Stimulated activated CD8-positive, alpha-beta memory T cell treated with anti-CD3 and anti-CD28 coated beads, Interleukin-2, amount 100 ng/mL, for 1 hour (primary cell): ENCODE data around the gene HAT1.
"Not testable (repeated sequence)": the region's sequence is repeated elsewhere in the genome, so short reads cannot be mapped to it uniquely, and the experiment has no call there.

Source experiments
- DNase-seq, 2 donors: peaks; one replicate each; pipeline ENCODE4 v3.0.0-alpha.2; 2020; ENCODE audit warnings: low read depth in 2 of 2

The HAT1 gene

DNA sequence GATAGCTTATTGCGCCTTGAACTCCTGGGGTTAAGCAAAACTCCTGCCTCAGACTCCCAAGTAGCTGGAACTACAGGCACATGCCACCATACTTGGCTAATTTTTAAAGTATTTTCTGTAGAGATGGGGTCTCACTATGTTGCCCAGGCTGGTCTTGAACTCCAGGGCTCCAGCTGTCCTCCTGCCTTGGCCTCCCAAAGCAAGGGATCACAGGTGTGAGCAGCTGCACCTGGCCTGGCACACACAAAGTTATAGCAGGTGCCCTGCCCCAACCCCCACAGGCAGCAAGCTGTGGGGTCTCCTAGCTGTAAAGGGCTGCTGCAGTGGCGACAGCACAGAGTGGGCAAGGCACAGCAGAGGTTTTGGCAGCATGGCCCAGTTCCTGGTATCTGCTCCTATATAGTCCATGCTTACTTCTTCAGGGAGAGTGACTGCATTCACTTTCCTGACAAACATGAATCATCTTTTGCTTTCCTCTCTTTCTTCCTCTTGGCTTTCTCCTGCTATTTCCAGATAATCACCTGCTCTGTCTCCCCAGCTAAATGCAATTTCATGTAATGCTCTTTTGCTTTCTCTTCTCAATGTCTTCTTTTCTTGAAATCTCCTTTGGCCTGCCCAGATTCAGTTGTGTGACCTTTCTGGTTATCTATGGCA lies 50.2 kb downstream of the HAT1 start:
- DNase-seq, result no peak

DNA sequence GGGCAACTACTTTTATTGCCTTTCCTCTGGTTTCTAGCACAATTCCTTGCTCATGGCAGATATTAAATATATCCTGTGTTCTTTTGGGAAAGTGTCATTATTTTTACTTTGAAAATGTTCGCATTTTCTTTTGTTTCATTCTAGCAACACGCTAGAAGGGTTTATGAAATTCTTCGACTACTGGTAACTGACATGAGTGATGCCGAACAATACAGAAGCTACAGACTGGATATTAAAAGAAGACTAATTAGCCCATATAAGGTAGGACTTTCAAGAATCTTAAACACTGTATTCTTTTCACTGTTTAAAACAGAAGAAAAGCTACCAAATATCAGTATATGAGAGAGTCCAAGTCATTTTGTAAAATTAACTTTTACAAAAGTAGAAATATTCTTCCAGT lies 56.8 kb downstream of the HAT1 start:
- no peak for DNase-seq

DNA sequence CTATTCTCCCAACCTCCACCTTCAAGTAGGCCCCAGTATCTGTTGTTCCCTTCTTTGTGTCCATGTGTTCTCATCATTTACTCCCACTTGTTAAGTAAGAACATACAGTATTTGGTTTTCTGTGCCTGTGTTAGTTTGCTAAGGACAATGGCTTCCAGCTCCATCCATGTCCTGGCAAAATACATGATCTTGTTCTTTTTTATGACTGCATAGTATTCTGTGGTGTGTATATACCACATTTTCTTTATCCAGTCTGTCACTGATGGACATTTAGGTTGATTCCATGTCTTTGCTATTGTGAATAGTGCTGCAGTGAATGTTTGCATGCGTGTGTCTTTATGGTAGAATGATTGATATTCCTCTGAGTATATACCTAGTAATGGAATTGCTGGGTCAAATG lies 61.7 kb downstream of the HAT1 start:
- DNase-seq, result not testable (repeated sequence)

DNA sequence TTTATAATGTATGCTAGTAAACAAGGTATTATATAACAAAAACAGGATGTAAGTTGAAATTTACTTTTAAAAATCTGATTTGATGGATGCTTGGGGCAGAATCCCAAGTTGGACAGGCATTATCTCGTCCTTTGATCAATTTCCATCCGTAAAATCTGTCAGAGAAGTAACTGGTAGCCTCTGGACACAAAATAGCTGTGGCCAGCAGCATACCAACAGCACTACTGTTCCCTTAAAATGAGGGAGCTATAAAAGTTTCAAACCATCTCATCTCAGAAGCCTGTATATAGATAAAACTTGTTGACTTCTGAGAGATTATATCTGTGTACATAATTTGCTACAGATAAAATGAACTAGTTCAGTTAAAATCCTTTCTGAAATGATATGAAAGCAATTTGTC lies 62.8 kb downstream of the HAT1 start:
- DNase-seq, result no peak

DNA sequence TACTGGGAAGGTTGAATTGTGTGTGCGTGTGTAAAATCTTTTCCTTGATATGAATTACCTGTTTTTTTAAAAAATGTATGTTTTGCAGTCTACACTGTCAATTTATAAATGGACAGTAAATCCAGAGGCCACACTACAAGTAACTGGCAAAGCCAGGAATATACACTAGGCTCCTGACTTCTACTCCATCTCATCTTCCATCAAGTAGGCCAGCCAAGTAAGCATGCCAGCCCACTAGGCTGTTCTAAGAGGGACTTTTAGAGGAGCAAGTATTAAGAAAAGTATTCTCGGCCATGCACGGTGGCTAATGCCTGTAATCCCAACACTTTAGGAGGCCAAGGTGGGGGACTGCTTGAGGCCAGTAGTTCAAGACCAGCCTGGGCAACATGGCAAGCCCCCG lies 64.5 kb downstream of the HAT1 start:
- DNase-seq, result no peak

DNA sequence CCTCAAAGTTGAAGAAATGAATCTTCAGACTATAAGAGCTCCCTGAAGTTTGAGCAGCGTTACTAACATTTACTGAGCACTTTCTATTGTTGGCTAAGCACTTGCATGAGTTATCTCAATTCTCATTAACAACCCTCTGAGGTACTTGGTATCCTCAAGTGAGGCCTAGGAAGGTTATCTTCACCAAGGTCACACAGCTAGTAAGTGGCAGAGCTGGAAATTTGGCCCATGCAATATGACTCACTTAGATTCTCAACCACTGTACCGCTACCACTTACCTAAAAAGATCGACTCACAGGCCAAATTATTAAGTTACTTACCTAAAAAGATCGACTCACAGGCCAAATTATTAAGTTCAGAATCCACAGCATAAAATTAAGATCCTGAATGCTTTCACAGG lies 68.8 kb downstream of the HAT1 start:
- no peak for DNase-seq

DNA sequence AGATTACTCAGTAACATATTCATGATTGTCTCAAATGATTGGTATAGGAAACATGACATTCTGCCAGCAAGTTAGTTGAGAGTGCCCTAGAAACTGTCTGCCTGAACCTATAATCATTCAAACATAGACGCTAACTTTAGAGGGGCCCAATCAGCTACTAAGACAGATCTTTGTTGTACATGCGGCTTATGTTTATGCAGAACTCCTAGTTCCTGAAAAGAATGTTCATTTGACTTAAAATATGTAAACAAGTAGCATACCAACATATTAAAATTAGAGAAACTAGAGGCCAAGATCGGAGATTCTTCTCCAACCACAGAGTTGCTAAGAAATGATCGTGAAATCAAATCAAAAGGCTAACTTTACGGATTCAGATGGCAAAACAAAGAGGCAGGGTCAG lies 73.3 kb downstream of the HAT1 start:
- no peak for DNase-seq

DNA sequence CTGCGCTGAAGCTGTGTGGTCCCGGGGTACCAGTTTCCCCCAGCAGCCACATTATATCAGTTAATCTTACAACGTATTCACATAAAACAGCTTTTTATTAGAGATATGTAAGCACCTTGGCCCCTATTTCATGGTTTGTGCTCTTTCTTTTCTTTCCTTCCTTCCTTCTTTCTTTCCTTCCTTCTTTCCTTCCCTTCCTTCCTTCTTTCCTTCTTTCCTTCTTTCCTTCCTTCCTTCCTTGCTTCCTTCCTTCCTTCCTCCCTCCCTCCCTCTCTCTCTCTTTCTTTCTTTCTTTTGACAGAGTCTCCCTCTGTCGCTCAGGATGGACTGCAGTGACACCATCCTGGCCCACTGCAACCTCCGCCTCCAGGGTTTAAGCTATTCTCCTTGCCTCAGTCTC lies 73.8 kb downstream of the HAT1 start:
- DNase-seq, result no peak

DNA sequence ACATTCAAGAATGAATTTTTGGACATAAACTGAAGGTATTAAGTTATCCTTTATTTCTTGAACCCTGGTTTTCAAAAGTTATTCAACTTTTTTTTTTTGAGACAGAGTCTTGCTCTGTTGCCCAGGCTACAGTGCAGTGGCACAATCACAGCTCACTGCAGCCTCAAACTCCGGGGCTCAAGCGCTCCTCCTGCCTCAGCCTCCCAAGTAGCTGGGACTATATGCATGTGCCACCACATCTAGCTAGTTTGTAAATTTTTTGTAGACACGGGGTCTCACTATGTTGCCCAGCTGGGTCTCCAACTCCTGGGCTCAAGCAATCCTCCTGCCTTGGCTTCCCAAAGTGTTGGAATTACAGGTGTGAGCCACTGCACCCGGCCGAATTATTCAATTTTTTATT lies 74.8 kb downstream of the HAT1 start:
- not testable (repeated sequence) for DNase-seq

DNA sequence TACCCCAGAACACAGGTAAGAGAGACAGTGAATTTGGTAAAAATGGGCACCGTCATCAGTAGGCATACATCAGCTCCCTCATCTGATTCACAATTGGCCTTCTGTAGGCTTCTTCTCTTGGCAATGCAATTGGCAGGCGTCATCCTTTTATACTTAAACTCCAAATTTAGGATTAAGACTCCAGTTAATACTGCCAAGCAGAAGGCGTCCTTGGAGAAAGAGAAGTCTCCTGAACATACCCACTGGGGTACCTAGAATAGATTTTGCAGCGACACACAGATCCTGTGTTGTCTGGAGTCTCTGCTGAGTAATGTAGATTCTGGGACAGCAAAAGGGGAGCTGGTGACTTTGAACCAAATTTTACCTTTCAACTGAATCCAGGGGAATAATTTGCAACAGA lies 76.9 kb downstream of the HAT1 start:
- DNase-seq, result no peak

DNA sequence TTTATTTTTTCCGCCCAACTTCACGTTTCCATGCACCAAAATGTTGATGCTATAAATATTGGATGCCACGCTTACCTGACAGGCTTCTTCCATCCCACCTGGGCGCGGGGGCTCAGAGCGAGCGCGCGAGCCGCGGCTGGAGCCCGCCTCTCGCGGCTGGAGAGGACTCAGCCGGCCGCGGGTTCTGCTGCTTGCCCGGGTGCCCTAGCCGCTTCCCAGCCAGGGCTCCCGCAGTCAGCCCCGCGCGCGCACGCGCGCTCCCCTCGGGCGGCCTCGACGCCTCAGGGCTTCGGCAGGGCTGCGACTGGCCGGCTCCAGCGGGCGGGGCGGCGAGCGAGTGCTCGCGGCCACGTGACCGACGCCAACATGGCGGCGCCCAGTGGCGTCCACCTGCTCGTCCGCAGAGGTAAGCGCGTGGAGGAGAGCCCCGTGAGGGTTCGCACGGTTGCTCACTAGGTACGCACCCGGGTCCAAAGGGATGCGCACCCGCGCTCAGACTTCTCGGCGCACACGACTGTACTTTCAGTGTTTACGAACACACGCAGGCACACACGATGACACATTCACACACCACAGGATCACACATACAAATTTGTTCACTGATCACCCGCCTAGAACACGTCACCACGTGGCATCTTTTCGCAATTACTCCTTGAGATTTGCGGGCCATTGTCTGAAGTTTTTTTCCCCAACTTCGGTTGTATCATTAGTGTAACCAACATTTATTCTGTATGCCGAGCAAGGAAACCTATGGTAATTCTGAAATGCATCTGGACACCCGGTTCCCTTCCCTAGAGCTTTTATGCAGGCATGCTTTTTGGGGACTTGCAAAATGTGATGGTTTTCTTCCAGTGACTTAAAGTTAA lies 77.6 kb downstream of the HAT1 start, which contains the start of gene METAP1D:
METAP1D (plus strand) TSS at position 350 of the 866 bp plus-strand sequence; CDS start at position 367, 17 bp downstream.
- peak; percentile 64 to 71 for DNase-seq

DNA sequence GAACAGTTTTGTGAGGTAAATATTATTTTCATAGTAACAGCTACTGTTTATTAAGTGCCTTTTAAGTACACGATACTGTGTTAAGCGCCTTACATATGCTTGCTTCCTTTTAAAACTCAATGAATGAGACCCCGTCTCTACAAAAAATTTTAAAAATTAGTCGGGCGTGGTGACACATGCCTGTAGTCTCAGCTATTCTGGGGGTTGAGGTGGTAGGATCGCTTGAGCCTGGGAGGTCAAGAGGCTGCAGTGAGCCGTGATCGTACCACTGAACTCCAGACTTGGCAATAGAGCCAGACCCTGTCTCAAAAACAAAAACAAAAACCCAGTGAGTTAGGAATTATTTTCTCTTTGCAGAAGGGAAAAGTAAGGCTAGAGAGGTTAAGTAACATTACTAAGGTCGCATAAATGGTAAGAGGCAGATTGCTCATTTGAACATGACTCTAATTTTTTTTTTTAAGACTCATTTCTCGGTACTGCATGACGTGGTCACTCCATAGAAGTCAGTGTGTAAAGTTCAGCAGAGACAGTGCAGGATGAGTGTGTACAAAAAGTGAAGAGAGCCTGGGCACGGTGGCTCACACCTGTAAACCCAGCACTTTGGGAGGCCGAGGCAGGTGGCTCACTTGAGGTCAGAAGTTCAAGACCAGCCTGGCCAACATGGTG lies 78.6 kb downstream of the HAT1 start:
- no peak for DNase-seq

DNA sequence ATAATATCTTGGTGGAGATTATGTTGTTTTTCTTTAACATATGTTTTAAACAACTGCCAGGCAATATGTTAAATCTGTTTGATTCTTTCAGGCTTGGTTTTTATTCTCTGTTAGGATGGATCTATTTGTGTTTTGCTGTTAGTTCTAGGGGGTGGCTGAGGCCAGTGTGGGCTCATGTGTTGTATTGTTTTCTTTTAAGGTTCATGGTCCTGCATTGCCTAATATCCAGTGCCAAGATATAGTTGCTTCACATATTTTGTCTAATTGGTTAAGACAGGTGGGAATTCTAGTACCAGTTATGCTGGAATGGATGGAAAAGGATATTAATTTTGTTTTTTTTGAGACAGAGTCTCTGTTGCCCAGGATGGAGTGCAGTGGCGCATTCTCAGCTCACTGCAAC lies 85.1 kb downstream of the HAT1 start:
- no peak for DNase-seq

DNA sequence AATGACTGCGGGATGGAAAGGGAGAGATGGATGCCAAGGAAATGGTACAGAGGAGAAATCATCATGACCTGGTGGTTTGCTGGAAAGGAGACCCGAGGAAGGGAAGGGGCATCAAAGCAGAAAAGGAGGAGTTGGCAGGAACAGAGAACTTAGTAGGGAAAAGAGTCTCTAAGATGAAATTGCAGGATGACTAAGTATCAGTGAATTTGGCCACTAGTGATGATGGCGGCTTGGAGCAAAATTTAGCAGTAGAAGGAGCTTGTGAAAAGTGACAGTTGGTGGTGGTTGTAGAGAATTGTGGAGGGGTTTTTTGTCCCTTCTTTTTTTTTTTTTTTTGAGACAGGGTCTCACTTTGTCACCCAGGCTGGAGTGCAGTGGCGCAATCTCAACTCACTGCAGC lies 87.6 kb downstream of the HAT1 start:
- no peak for DNase-seq

DNA sequence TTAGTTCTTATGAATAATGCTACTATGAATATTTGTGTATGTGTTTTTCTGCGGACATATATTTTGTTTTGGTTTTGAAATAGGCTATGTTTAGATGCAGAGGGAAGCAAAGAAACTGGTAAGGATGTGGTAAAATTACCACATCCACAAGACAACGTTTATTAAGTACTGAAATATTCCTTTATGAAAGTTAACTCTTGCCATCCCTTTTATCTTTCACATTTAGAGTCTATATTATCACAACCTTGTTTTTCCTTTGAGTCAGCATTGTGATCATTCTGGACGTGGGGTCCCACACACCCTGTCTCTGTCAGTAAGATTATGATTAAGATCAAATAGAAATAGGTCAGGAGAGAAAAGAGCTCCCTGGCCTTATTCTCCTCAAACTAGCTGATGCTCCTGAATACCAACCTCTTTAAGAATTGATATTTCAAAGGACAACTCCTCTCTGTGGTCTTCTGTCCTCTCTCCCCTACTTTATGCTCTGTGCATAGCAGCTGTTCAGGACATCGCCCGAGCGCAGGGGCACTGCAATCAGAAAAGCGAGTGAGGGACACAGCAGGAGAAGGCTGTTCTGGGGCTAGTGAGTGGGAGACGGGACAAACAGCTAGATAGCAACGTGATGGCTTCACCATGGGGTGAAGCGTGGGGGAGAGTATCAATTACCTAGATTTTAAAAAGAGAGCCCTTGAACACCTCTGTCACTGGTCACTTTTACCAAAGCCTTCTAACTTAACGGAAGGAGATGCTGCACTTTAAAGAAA lies 89.7 kb downstream of the HAT1 start:
- no peak for DNase-seq

DNA sequence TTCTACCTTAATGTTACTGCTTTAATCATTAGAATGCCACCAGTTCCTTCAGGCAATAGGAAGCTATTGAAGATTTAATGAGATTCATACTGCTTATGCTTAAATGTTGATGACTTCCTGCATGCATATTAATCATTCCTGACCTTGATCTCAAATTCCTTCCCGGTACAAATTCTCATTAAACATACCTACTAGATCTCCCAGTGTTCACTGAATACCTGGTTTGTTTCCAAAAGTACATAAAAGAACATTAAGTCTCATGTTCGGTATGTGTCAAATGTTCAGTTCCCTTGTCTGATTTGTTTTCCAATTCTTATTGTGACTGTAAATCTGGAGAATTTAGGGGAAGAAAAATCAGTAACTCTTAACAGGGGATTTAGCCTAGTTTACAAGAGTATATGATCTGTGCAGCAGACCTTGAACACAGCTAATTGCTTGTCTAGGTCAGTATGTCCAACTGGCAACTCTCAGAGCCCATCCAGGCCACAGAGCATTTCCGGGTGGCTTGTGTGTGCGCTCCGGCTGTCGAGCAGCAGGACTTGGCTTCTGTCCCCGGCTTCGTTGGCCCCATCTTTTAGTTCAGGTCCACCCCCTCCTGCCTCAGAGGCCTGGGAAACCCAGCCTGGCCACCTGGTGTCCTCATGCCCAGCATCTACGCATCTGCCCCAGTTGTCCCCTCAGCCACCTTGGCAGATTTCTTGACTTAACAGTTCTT lies 90.6 kb downstream of the HAT1 start:
- DNase-seq, result no peak

DNA sequence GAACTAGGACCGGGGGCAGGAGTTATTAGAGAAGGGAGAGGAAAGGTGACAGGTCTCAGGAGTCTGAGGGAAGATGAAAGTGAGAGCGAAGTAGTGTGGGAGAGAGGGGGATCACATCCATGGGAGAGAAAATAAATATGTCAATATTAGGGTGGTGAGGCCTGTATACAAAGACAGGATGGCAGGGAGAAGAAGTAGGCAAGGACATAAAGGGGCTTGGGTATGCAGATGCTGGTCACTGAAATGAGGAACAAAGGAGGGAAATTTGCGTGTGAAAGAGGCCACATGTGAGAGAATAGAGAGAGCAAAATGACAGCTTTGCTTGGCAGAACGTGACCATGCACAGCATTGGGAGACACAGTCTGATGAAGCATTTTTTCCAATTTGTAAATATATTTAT lies 91.1 kb downstream of the HAT1 start:
- no peak for DNase-seq

DNA sequence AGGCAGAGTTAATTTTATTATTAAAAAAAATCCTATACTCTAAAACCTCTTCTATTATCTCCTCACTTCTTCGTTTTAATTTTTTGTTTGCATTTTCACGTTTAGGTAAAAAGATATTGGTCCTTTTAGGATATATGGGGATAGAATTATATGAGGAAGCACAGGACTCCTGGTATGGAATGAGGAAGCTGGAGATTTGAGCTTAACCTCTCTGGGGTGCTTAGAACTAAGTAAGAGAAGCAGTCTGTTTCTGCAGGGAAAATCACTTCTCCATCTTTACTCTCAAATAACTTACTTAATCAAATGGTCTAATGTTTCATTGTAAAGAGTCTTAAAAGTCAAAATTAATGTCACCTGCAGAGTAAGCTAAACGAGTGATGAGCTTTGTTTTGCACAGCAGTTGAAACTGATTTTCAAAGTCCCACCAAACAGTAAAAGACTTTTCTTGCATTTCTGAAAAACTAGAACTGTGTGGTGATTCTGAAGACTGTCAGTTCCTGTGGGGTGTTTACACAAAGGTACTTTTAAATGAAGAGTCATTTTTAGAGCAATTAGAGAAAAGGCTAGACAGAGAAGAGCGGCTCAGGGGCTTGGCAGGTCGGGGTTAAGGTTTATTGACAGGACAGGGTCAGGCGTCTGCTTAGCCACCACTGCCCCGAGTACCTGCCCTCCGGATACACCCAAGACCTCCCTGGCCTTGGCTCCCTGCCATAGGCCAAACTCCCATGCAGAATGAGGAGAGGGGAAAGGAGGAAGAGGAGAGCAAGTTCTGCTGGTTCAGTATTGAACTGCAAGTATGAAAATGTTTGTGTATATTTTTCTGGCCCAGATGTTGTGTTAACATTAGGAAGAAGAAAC lies 99.0 kb downstream of the HAT1 start:
- no peak for DNase-seq

DNA sequence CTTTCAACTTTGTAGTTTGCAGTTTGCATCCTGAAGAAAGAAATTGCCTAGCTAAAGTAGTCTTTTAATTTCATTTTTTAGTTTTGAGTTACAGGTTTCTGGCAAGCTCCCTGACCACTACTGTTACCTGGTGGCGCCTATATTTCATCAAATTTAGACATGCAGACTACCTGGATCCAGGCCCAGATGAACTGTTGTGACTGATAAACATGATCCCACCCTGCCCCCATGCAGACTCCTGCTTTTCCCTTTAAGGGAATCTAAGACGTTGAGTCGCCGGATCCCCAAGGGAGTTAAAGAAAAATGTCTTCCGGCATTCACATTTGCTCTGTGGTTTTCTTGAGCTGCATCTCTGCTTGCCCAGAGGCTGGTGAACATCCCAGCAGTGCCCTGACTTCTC lies 99.7 kb downstream of the HAT1 start:
- DNase-seq, result no peak

DNA sequence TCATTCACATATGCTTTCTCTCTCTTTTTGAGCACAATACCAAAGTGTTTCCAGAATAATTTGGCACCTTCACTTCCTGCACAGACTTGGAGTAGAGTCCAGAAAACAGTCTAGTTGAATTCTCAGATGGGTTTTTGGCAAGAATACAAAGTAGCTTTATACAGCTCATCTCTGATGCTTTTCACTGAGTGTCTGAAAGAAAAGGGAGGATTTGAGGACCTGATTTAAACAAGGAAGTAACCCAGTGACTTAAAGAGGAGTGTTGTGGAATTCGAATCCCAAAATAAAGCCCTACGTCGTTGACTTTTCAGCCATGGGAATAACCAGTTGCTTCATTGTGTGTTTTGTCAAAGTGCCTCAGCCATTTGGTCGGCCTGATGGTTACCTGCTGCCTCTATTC lies 109.3 kb downstream of the HAT1 start:
- DNase-seq, result no peak
